Stimulated activated CD8-positive, alpha-beta memory T cell treated with anti-CD3 and anti-CD28 coated beads, Interleukin-7, amount 100 ng/mL, for 48 hours (primary cell): ENCODE data around the gene FOXRED2.
"Not testable (repeated sequence)": the region's sequence is repeated elsewhere in the genome, so short reads cannot be mapped to it uniquely, and the experiment has no call there.

Experiments
- DNase-seq, 2 donors: peaks; one replicate each; pipeline ENCODE4 v3.0.0-alpha.2; 2020; ENCODE audit warnings: low read depth in 1 of 2; ENCODE audit errors: extremely low read depth in 1 of 2

The FOXRED2 gene

DNA sequence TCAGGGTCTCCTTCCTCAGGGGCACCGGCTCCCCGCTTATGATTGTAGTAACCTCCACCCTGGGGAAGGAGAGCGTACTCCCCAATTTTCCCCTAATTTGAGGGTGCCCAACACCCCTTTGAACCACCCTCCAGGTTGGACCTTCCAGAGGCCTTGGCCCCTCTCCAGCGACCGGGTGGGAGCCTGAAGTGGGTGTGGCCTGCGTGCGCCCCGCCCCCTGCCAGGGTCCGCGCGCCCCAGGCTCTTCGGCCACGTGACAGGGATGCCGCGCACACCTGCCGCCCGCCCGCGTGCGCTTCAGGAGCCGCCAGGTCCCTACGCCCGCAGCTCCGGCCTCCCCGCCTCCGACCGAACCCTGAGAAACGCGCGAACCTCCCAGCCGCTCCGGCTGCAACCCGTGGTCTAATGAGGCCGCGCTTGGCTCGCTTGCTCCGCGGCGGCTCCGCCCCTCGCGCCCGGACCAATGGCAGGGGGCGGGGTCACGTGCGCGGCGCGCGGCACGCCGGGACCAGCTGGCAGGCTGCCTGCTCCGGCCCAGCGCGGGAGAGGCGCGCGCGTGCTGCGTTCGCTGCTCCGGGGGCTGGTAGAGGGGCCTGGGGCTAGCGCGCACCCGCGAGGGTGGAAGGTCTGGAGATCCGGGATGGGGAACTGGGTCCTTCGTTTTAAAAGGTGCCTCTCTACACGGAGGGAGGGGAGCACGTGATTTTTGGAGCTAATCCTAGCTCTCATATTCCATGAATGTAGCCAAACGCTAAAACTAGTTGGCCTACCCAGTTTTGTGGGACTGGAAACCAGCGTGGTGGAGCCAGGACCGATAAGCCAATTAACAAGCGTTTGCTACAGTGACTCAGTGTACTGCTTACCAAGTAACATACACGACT lies at the start of gene FOXRED2:
Gene FOXRED2 (minus strand): TSS at position 404 of the 881 bp plus-strand sequence. CDS start 618 bp downstream, outside the sequence.
- DNase-seq, result peak; percentile 78

DNA sequence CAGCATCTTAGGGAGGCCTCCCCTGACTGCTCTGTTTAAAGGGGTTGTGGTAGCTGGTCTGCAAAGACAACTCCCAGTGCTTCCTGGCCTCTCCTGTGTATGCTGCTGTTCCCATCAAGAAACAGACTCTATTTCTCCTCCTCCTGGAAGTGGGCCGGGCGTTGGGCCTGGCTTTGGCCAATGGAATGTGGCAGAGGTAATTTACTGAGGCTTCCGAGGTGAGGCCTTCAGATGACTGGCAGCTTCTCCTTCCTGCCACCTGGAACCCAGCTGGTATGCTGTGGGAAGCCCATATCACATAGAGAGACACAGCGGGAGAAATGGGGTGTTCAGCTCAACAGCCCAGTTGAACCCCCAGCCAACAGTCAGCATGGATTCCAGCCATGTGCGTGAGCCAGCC lies 47.3 kb upstream of the FOXRED2 start:
- no peak for DNase-seq

DNA sequence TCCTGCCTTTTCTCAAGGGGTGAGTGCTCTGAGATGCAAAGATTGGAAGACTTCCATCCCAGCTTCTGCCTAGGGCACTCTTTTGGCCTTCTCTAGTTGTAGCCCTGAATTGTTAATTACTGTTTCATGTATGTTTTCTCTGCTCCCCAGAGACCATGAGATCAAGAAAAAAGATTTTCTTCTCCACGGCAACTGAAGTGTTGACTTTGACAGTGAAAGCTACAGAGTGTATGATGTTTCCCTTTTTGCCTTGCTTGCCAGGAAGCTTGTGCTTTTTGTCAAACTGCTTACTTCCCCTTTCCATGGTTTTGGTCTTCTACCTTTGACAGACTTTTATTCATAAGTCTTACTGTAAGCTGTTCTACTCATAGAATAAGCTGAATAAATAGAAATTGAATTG lies 45.4 kb upstream of the FOXRED2 start:
- DNase-seq, result no peak

DNA sequence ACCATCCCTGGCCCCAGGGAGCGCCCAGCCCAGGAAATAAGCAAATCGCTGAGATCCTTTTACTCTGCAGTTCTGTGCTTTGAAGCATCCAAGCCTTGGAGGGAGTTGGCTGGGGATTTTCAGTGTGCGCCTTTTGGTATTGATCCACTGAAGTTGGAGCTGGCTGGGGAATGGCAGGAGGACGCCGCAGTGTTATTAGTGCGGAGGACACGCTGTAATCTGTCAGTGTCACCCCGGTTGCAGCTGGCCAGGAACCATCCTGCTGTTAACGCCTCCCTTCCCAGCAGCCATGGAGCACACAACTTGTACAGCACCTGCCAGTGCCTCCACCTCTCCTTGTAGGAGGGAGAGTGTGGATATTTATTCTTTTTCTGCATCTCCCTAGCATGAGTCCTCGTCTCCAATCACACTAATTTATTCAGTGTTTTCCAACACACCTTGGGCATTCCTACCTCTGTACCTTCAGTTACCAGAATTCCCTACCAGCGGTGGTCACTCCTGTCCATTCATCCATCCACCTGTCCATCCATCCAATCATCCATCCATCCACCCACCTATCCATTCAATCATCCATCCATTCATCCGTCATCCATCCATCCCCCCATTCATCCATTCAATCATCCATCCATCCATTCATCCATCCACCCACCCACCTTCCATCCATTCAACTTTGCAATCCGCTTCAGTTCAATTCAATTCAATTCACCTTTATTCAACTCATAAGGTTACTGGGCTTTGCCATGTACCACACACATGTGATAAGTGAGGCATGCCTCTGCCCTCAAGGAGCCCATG lies 44.1 kb upstream of the FOXRED2 start:
- DNase-seq, result no peak

DNA sequence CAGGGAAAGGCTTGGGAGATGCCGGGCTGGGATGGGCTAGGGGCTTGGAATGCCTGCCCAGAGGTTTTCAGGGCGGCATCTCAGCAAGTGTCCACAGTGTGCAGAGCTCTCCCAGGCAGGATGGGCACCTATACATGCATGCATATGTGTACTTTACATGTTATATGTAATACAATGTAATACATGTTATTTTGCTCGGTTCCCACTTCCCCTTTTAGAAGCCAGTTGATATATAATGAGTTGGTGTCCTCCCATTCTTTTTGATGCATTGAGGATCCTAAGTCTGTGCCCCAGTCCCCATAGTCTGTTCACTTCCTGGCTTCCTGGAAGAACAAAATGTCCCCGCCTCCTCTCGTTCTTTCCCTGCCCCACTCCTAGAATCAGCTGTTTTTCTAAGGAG lies 42.2 kb upstream of the FOXRED2 start:
- no peak for DNase-seq

DNA sequence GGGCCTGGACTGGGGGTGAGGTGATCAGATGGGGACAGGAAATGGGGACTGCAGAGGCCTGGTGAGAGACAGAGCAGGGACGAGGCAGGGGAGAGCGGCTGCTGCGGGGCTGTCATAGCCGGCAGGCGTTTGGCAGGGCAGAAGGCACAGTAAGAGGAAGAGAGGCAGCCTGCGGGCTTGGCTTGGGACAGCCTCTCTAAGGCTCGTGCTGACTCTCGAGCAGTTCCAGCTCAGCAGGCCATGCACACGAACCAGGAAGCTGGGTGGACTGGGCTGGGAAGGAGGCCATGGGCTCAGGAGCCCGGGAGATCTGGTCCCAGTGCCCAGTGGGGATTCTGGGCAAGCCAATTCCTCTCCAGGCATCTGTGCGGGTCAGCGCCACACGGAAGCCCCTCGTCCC lies 41.8 kb upstream of the FOXRED2 start:
- DNase-seq, result no peak

DNA sequence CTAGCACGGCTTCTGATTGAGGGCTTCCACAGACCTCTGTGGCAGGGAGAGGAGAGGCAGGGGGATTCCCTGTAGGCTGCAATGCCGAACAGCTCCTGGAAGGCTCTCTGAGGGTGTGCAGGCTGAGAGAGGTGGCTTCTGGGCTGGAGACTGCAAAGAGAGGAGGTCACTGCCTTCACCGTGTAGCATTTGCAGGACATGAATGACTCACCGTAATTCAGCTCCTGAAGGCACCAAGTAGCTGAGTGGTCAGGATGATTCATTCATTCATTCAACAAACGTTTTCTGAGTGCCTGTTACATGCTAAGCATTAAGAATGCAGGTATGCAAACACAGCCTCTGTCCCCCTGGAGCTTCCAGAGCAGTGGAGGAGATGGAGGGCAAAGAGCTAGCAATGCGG lies 40.1 kb upstream of the FOXRED2 start:
- DNase-seq, result no peak

DNA sequence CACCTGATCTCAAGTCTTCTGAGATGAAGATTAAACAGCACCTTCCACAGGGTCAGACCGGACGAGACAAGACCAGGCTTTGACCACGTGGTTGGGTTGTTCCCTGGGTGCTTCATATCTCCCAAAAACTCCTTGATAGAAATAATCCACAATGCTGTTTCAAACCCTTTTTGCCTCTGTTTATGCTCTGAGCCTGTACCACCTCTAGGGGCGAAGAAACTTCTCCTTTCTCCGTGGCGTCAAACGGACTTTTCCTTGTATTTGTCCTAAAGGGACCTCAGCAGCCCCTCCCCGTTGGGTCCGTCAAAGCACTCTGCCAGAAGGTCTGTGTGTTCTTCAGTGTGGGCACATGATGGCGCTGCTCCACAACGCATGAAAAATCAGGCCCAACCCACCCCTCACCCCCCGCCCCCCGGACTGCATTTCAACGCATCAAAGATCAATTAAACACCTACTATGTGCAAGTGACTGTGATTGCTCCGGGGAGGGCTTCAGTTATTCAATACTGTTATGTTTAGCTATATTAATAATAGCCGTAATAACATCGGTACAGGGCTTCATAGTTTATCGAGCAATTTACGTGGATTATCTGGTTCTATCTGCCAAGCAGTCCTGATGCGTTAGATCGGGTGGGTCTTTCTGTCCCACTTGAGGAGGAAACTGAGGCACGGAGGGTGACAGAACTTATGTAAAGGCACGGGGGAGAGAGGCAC lies 39.4 kb upstream of the FOXRED2 start:
- DNase-seq, result no peak

DNA sequence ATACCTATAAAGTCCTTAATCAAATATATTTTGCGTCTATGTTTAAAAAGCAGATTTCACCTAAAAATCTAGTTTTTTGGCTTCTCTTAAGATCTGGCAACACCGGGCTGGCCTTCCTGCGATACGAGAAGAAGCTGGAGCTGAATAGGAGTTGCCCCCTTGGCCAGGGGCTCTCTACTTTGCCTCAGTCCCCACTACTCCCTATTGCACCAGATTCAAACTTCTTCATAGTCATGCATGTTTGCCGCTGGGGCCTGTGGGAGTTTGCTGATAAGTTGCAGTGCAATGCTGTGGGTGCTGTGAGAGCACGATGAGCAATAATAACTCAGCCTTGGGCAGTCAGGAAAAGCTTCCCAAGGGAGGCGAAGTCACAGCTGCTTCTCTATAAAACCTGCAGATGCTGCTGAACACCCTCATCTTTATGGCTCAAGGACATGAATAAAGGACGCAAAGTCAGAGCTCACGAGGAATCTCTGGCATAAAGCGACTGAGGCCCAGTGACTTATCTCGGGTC lies 37.3 kb upstream of the FOXRED2 start:
- no peak for DNase-seq

DNA sequence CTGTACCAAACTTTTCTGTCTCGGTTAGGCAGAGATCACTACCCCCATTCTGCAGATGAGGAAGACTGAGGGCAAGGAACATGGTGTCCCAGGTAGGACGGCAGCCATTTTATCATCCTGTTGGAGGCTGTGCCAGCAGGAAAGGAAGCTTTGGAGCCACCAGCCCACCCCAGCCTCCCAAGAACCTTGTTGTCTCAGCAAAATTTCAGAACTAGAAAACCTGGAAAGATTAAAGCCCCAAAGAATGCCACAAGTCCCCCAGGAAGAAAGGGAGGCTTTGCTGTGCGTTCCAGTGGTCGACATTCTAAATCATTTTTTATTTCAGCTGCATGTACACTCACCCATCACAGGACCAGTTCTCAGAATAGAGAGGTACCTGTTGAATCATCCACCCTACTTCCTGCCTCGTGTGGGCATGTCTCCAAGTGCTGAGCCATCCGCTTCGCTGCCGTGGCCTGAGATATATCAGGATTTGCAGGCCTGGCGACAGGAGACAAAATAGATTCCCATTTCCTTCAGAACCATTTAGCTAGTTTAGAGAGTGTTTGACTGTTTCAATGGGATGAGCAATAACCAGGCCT lies 35.1 kb upstream of the FOXRED2 start:
- DNase-seq, result peak in 1 of 2 donors; percentile 46

DNA sequence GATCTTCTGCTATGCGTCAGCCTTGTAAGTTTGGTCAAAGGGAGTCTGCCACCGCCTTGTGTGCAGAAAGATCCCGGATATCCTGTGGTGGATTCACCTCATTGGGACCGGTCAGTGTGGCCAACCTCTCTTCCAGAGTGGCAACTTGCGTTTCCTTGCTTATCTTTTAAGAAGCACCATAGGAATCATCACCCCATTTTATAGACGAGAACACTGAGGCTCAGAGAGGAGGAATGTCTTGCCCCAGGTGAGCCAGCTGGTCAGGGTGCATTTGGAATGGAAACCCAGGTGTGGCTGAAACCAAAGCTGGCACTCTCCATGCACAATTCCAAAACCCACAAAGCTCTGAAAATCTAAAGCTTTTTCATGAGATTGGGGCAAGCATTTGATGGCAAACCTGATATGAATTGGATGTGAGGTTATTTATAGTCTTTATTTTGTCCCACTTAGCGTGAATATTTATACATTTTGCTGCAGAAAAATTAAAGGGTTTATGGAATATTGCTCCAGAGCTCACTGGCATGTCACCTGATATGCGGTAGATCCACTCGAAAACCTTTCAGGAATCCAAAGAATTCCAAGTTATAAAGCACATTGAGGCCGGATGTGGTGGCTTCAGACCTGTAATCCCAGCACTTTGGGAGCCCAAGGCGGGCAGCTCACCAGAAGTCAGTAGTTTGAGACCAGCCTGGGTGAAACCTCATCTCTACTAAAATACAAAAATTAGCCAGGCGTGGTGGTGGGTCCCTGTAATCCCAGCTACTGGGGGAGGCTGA lies 34.2 kb upstream of the FOXRED2 start:
- DNase-seq, result no peak

DNA sequence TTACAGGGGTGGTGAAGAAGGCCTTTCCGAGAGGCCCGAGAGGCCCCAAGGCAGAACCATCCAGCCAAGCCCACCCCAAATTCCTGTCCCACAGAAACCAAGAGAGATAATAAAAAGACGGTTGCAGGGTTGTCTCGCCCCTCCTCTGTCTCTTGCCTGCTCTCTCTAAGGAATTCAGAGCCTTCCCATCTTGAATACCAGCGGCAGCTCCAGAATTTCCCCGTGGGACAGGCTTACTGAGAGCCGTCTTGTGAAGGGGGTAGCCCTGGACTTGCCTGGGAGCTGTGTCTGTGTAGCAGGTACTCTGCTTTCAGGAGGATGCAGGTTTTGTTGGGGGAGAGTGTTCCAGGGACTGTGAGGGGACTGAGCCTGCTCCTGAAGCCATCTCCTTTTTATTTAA lies 31.7 kb upstream of the FOXRED2 start:
- no peak for DNase-seq

DNA sequence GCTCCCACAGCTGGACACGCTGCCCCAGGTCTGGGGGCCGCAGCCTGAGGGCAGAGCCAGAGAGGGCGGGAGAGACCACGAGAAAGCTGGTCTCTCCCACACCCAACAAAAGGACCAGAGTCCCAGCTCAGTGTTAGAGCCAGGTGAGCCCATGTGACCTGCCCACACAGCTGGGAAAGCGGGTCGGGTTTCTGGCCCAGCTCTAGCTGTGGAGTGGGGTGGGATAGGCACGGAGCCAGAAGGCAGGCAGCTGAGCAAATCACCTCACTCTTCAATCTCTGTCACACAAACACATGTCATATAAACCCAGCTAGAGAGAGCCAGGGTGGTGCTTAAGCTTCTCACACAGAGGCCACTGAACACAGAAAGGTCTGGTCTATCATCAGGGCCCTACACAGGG lies 29.9 kb upstream of the FOXRED2 start:
- DNase-seq, result no peak

DNA sequence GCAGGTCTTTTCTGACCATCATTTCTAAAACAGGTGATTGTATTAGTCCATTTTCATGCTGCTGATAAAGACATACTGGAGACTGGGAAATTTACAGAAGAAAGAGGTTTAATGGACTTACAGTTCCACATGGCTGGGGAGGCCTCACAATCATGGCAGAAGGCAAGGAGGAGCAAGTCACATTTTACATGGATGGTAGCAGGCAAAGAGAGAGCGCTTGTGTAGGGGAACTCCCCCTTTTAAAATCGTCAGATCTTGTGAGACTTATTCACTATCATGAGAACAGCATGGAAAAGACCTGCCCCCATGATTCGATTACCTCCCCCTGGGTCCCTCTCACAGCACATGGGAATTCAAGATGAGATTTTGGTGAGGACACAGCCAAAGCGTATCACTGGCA lies 26.5 kb upstream of the FOXRED2 start:
- DNase-seq, result not testable (repeated sequence)

DNA sequence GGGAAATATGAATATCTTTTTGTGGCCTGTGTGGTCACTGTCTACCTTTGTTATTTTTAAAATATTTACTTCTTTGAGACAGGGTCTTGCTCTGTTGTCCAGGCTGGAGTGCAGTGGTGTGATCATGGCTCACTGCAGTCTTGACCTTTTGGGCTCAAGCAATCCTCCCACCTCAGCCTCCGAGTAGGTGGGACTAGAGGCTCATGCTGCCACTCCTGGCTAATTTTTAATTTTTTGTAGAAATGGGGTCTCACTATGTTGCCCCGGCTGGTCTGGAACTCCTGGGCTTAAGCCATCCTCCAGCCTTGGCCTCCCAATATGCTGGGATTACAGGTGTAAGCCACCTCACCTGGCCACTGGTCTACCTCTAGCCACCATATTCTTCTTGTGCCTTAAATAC lies 25.6 kb upstream of the FOXRED2 start:
- no peak for DNase-seq

DNA sequence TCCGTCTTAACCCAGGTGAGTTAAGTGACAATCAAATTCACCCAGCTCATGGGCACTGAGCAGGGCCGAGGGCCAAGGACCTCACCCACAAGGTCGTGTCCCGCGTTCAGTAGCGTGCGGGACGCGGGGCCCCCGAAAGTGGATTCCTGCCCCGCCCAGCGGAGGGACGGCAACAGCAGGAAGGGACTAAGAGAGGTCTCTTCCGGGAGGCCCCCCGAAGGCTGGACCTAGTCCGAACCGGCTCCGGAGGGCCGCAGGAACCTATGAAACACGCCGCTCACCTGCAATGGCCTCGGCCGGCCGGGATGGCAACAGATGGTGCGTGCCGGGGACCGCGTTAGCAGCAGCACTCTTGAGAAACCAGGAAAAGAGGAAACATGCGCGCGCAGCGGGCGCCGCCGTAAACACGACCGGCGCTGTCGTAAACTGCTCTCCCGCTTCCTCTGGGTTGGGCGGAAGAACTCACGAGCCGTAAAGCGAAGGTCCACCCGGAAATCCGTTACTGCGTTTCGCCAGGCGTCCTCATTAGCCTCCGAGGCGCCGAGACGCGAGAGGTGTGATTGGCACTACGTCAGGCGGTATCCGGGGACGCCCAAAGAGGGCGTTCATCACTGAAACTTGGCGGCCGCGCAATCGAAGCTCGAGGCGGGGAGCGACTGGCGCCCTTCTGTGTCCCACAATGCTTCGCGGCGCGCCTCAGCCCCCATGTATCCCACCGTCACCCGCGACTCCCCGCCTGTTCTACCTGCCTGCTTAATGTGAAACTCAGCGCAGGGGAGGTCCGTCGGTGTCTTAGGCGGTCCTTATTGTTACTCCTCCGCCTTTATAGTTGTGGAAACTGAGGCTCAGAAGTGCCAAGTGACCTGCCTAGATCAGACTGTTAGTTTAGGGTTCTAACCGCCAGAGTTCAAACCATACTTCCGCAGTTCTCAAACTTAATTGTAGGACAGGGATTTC lies 22.2 kb upstream of the FOXRED2 start, which contains the start of gene EIF3D:
Gene EIF3D (minus strand): TSS at position 372 of the 957 bp plus-strand sequence. CDS start 3,045 bp downstream, outside the sequence.
- peak; percentile 97 to 98 for DNase-seq

DNA sequence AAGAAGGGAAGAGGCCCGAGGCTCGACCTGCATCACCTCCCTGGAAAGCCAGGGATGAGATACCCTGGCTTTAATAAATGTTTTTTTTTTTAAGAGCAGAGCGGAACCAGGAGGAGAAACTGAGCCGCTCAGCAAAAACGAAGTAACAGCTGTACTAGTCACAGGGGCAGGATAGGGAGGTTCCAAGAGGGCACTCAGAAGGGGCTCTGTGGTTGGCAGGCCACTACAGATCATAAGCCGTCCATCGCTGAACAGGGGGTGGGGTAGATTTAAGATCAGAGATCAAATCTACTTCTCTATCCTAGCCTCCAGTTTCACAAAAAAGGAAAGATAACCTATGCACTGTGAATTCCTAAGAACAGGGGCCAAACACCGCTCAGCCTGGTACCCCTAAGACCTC lies 21.5 kb upstream of the FOXRED2 start:
- no peak for DNase-seq

DNA sequence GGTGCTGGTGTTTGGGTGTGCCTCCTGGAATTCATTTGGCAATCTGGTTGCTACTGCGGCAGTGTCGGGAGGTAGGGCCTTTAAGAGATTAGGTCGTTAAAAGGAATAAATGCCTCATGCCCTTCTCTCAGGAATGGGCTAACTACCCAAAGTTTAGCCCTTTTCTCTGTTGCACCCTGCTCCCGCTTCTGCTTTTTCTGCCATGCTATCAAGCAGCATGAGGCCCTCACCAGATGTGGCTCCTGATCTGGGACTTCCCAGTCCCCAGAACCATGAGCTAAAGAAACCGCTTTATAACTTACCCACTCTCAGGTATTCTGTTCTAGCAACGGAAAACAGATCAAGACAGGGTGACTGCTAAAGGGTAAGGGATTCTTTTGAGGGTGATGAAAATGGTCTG lies 15.8 kb upstream of the FOXRED2 start:
- DNase-seq, result no peak

DNA sequence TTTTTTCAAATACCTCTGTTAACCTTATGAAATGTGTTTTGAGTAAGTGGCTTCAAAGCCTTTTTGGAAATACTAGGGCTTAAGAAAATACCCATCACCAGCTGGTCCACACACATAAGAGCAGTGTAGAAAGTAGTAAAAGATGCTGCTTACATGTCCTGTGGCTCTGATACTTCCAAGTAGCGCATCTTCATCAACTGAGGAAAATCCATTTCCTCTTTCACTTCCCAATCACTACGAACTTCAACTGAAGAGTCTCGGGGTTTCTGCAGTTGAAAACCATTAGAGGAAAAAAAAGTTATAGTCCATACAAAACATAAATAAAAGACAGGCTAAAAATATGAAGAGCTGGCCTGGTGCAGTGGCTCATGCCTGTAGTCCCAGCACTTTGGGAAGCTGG lies 13.6 kb upstream of the FOXRED2 start:
- no peak for DNase-seq
